Fibroblast of skin of left biceps (primary cell): ENCODE data around the gene PABPC5.

ENCODE experiments used
- DNase-seq, 2 experiments: peaks; one replicate each; pipeline ENCODE4 v3.0.0-alpha.2; 2013; ENCODE audit warnings: low read depth in 2 of 2

PABPC5 gene

GRCh38 chrX:91434351-91435168 lies at the start of gene PABPC5:
Gene PABPC5 (plus strand): TSS chrX:91434839. CDS start chrX:91435578, 739 bp downstream.
- peak; percentile 59 to 62 for DNase-seq

- no peak for DNase-seq
Observed at GRCh38 chrX:91389026-91389425, 45.6 kb upstream of the PABPC5 start.

GRCh38 chrX:91414713-91415112 lies 19.9 kb upstream of the PABPC5 start:
- no peak for DNase-seq

GRCh38 chrX:91435395-91435794 lies 756 bp downstream of the PABPC5 start:
- DNase-seq, result no peak
